GM12878 (cell line): ENCODE results near the gene TOR1AIP1. TPM values are rescaled to one million over a fixed set of nuclear protein-coding genes. Genes with fewer than 3 reads are reported as not detected.

ENCODE experiments used
- BACH1 ChIP-seq: fragments of 450-650 bp; IDR thresholded peaks from 2 replicates; pipeline ENCODE4 v1.6.1; 2017; ENCODE audit warnings: mild to moderate bottlenecking, borderline replicate concordance
- BMI1 ChIP-seq: fragments of 450-650 bp; IDR thresholded peaks from 2 replicates; pipeline ENCODE4 v1.6.1; 2016; ENCODE audit warnings: mild to moderate bottlenecking, moderate library complexity, borderline replicate concordance
- BRCA1 ChIP-seq: IDR thresholded peaks from 2 replicates; pipeline ENCODE4 v1.6.1; 2011; ENCODE audit warnings: low read depth, low read length, improper control_type of control experiment
- CHD2 ChIP-seq: IDR thresholded peaks from 2 replicates; pipeline ENCODE4 v1.6.1; 2011; ENCODE audit warnings: low read depth, low read length, improper control_type of control experiment, borderline replicate concordance
- CHD4 ChIP-seq: fragments of 200-600 bp; sonication (generic); IDR thresholded peaks from 2 replicates; pipeline ENCODE4 v1.6.1; 2016; ENCODE audit warnings: mild to moderate bottlenecking
- EED ChIP-seq: sonication (generic); IDR thresholded peaks from 2 replicates; pipeline ENCODE4 v1.6.1; 2016; ENCODE audit warnings: antibody characterized with exemption, low read depth
- GABPA ChIP-seq: IDR thresholded peaks from 2 replicates; pipeline ENCODE4 v1.6.1; 2014; ENCODE audit warnings: antibody characterized with exemption, low read depth, mild to moderate bottlenecking, inconsistent platforms
- HDAC2 ChIP-seq: fragments of 200-600 bp; sonication (generic); IDR thresholded peaks from 2 replicates; pipeline ENCODE4 v1.6.1; 2017
- IRF4 ChIP-seq: IDR thresholded peaks from 2 replicates; pipeline ENCODE4 v1.6.1; 2011; ENCODE audit warnings: low read depth, low read length
- JUNB ChIP-seq: IDR thresholded peaks from 2 replicates; pipeline ENCODE4 v1.6.1; 2016; ENCODE audit warnings: antibody characterized with exemption, mild to moderate bottlenecking
- MEF2A ChIP-seq: IDR thresholded peaks from 2 replicates; pipeline ENCODE4 v1.6.1; 2011; ENCODE audit warnings: low read depth, mild to moderate bottlenecking, low read length, moderate library complexity; ENCODE audit not compliant: insufficient read depth
- MEF2B ChIP-seq: fragments of 450-650 bp; IDR thresholded peaks from 2 replicates; pipeline ENCODE4 v1.6.1; 2018; ENCODE audit warnings: mild to moderate bottlenecking, moderate library complexity; ENCODE audit not compliant: partially characterized antibody, poor library complexity, severe bottlenecking
- MYB ChIP-seq: fragments of 150-350 bp; IDR thresholded peaks from 2 replicates; pipeline ENCODE4 v1.6.1; 2014; ENCODE audit warnings: mild to moderate bottlenecking, low read depth, low read length, borderline replicate concordance
- NBN ChIP-seq: fragments of 450-650 bp; IDR thresholded peaks from 2 replicates; pipeline ENCODE4 v1.6.1; 2016
- NRF1 ChIP-seq: conservative IDR thresholded peaks from 2 replicates; pipeline ENCODE4 v1.6.1; 2011; ENCODE audit warnings: mild to moderate bottlenecking, low read depth, low read length, improper control_type of control experiment
- PML ChIP-seq: IDR thresholded peaks from 2 replicates; pipeline ENCODE4 v1.6.1; 2012; ENCODE audit warnings: low read length, inconsistent platforms
- RFX5 ChIP-seq: IDR thresholded peaks from 2 replicates; pipeline ENCODE4 v1.6.1; 2011; ENCODE audit warnings: low read depth, low read length, improper control_type of control experiment
- SIN3A ChIP-seq: IDR thresholded peaks from 2 replicates; pipeline ENCODE4 v1.6.1; 2012; ENCODE audit warnings: low read depth, low read length, improper control_type of control experiment
- SMAD1 ChIP-seq: fragments of 450-650 bp; IDR thresholded peaks from 2 replicates; pipeline ENCODE4 v1.6.1; 2018; ENCODE audit warnings: mild to moderate bottlenecking, low read depth; ENCODE audit not compliant: partially characterized antibody
- SMARCA5 ChIP-seq: fragments of 450-650 bp; IDR thresholded peaks from 2 replicates; pipeline ENCODE4 v1.6.1; 2017; ENCODE audit warnings: mild to moderate bottlenecking
- SMC3 ChIP-seq: IDR thresholded peaks from 2 replicates; pipeline ENCODE4 v1.6.1; 2011; ENCODE audit warnings: low read length, improper control_type of control experiment, borderline replicate concordance
- SP1 ChIP-seq: IDR thresholded peaks from one replicate; pipeline ENCODE4 v1.6.1; 2011; ENCODE audit warnings: low read depth, low read length
- STAT3 ChIP-seq: IDR thresholded peaks from 2 replicates; pipeline ENCODE4 v1.6.1; 2011; ENCODE audit warnings: low read depth, low read length, improper control_type of control experiment
- TARDBP ChIP-seq: IDR thresholded peaks from 2 replicates; pipeline ENCODE4 v1.6.1; 2016; ENCODE audit warnings: borderline replicate concordance
- TCF12 ChIP-seq: IDR thresholded peaks from 2 replicates; pipeline ENCODE4 v1.6.1; 2011; ENCODE audit warnings: low read depth, mild to moderate bottlenecking, low read length
- ZNF274 ChIP-seq: IDR thresholded peaks from one replicate; pipeline ENCODE4 v1.8.0; 2011; ENCODE audit not compliant: insufficient read length, insufficient read depth
- ZNF622 ChIP-seq: fragments of 450-650 bp; IDR thresholded peaks from 2 replicates; pipeline ENCODE4 v1.6.1; 2017; ENCODE audit warnings: mild to moderate bottlenecking, inconsistent platforms
- polyA plus RNA-seq, 11 experiments: library from polyadenylated mRNA; depleted of rRNA in 4 of 11; unstranded in 6 of 11; stranded (reverse) in 5 of 11; fragments of >200 nt; fragmentation: Nextera tagmentation in 4 of 11; fragmentation: Illumina TruSeq in 1 of 11; extraction: Ambion mirVana in 4 of 11; extraction: Trizol in 1 of 11; gene quantifications; 1 replicate in 1 of 11; 2 replicates in 10 of 11; pipeline versions ENCODE4 v1.2.1 to v1.2.3, GENCODE V29; 2011 to 2016; ENCODE audit warnings: inconsistent platforms in 2 of 11, missing spikeins in 2 of 11, low read depth in 1 of 11
- total RNA-seq, 4 experiments: library from RNA; depleted of rRNA in 3 of 4; stranded (reverse); fragments of >200 nt in 3 of 4; fragmentation: Illumina TruSeq in 1 of 4; extraction: Trizol in 1 of 4; gene quantifications; 2 replicates each; pipeline versions ENCODE4 v1.2.1 to v1.2.3, GENCODE V29; 2013 to 2021
- TF ChIP-seq, protein P1 (sequence below): fragments of 450-650 bp; IDR thresholded peaks from 2 replicates; pipeline ENCODE4 v1.6.1; 2016; ENCODE audit warnings: mild to moderate bottlenecking
- TF ChIP-seq, protein P2 (sequence below): fragments of 450-650 bp; IDR thresholded peaks from 2 replicates; pipeline ENCODE4 v1.6.1; 2017; ENCODE audit warnings: borderline replicate concordance
- TF ChIP-seq, protein P3 (sequence below): fragments of 450-650 bp; IDR thresholded peaks from 2 replicates; pipeline ENCODE4 v1.6.1; 2018; ENCODE audit warnings: mild to moderate bottlenecking, low read depth, moderate library complexity; ENCODE audit not compliant: partially characterized antibody

The TOR1AIP1 gene
- total and polyA plus RNA-seq, 10 of the 15 experiments (the other 5 are each of a cell fraction or from before 2014, with no cell fraction given): 14.8 to 36.0 (median 25.8) TPM

DNA sequence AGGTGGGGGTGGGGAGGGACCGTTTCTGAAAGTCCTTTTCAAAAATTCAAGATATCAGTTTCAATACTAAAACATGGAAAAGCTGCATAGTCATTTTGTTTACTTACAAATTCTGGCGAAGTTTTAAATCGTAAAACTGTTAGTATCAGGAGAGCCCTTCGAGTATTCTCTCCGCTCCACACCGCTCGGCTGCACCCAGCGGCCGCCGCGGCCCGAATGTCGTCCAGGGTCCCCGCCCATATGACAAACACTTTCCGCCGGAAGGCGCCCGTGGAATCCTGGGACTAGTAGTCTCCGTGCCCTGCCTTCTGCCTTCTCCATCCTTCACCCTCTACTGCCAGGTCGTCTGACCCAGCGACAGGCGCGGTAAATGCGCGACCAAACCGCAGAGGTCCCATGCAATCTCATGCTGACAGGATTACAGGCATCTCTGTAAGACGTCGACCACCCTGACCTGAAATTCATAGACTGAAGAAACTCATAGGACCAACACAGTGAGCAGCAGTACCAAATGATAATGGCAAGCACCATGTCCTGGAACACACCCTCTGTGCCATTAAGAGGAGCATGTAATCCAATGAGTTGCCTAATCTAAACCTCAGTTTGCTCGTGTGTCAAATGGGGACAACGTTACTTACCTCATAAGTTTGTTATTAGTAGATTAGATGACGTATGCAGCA is 4.4 kb upstream of the TOR1AIP1 start, which contains the start of gene TOR1AIP2 (continued):
- TF ChIP-seq STAT3 (no peak), CHD2 (no peak), MEF2B (no peak), PML (peak; percentile 82), RFX5 (no peak), SIN3A (0 out of 2 replicates have a peak, but pooled peaks have one; percentile 64), BACH1 (peak; percentile 66; the same call in 1 of the 2 replicates), MEF2A (no peak), TCF12 (peak; percentile 62; the same call in 1 of the 2 replicates), BRCA1 (no peak), NRF1 (no peak), SP1 (peak; percentile 61), SMAD1 (peak; percentile 81), TARDBP (0 out of 2 replicates have a peak, but pooled peaks have one; percentile 26), MYB (no peak), CHD4 (no peak), SMC3 (no peak), GABPA (peak; percentile 96), ZNF274 (no peak), JUNB (no peak), BMI1 (no peak), EED (no peak), SMARCA5 (no peak), NBN (0 out of 2 replicates have a peak, but pooled peaks have one; percentile 41), ZNF622 (no peak), IRF4 (no peak), HDAC2 (no peak)
- TF ChIP-seq, protein P1, sequence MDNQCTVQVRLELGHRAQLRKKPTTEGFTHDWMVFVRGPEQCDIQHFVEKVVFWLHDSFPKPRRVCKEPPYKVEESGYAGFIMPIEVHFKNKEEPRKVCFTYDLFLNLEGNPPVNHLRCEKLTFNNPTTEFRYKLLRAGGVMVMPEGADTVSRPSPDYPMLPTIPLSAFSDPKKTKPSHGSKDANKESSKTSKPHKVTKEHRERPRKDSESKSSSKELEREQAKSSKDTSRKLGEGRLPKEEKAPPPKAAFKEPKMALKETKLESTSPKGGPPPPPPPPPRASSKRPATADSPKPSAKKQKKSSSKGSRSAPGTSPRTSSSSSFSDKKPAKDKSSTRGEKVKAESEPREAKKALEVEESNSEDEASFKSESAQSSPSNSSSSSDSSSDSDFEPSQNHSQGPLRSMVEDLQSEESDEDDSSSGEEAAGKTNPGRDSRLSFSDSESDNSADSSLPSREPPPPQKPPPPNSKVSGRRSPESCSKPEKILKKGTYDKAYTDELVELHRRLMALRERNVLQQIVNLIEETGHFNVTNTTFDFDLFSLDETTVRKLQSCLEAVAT: 0 out of 2 replicates have a peak, but pooled peaks have one; percentile 56
- TF ChIP-seq, protein P2, sequence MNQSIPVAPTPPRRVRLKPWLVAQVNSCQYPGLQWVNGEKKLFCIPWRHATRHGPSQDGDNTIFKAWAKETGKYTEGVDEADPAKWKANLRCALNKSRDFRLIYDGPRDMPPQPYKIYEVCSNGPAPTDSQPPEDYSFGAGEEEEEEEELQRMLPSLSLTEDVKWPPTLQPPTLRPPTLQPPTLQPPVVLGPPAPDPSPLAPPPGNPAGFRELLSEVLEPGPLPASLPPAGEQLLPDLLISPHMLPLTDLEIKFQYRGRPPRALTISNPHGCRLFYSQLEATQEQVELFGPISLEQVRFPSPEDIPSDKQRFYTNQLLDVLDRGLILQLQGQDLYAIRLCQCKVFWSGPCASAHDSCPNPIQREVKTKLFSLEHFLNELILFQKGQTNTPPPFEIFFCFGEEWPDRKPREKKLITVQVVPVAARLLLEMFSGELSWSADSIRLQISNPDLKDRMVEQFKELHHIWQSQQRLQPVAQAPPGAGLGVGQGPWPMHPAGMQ: no peak
- TF ChIP-seq, protein P3, sequence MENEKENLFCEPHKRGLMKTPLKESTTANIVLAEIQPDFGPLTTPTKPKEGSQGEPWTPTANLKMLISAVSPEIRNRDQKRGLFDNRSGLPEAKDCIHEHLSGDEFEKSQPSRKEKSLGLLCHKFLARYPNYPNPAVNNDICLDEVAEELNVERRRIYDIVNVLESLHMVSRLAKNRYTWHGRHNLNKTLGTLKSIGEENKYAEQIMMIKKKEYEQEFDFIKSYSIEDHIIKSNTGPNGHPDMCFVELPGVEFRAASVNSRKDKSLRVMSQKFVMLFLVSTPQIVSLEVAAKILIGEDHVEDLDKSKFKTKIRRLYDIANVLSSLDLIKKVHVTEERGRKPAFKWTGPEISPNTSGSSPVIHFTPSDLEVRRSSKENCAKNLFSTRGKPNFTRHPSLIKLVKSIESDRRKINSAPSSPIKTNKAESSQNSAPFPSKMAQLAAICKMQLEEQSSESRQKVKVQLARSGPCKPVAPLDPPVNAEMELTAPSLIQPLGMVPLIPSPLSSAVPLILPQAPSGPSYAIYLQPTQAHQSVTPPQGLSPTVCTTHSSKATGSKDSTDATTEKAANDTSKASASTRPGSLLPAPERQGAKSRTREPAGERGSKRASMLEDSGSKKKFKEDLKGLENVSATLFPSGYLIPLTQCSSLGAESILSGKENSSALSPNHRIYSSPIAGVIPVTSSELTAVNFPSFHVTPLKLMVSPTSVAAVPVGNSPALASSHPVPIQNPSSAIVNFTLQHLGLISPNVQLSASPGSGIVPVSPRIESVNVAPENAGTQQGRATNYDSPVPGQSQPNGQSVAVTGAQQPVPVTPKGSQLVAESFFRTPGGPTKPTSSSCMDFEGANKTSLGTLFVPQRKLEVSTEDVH: no peak
